HEK293T (cell line): Measurements from ENCODE around the gene MDFIC.

Experiments used
- ARNT ChIP-seq: fragments of 450-650 bp; IDR thresholded peaks from 2 replicates; pipeline ENCODE4 v1.6.1; 2017; ENCODE audit warnings: mild to moderate bottlenecking
- BHLHE40 ChIP-seq: fragments of 450-650 bp; IDR thresholded peaks from 2 replicates; pipeline ENCODE4 v1.6.1; 2016; ENCODE audit warnings: mild to moderate bottlenecking, moderate library complexity, borderline replicate concordance
- ELF4 ChIP-seq: fragments of 450-650 bp; IDR thresholded peaks from 2 replicates; pipeline ENCODE4 v1.6.1; 2017; ENCODE audit warnings: antibody characterized with exemption
- FOXA1 ChIP-seq: fragments of 450-650 bp; IDR thresholded peaks from 2 replicates; pipeline ENCODE4 v1.6.1; 2016; ENCODE audit warnings: mild to moderate bottlenecking
- FOXM1 ChIP-seq: fragments of 450-650 bp; IDR thresholded peaks from 2 replicates; pipeline ENCODE4 v1.6.1; 2017; ENCODE audit warnings: mild to moderate bottlenecking, borderline replicate concordance
- HDGF ChIP-seq: fragments of 450-650 bp; IDR thresholded peaks from 2 replicates; pipeline ENCODE4 v1.6.1; 2017; ENCODE audit warnings: antibody characterized with exemption, borderline replicate concordance
- L3MBTL2 ChIP-seq: fragments of 450-650 bp; conservative IDR thresholded peaks from 2 replicates; pipeline ENCODE4 v1.6.1; 2016; ENCODE audit warnings: mild to moderate bottlenecking
- SP1 ChIP-seq: fragments of 450-650 bp; IDR thresholded peaks from 2 replicates; pipeline ENCODE4 v1.6.1; 2017
- SUZ12 ChIP-seq: fragments of 450-650 bp; IDR thresholded peaks from 2 replicates; pipeline ENCODE4 v1.6.1; 2016; ENCODE audit warnings: mild to moderate bottlenecking
- TARDBP ChIP-seq: fragments of 450-650 bp; IDR thresholded peaks from 2 replicates; pipeline ENCODE4 v1.6.1; 2016

GRCh38 chr7:114943530-114943929, 21.6 kb downstream of the MDFIC start:
- no peak for TF ChIP-seq TARDBP
- TF ChIP-seq L3MBTL2, result no peak
- no peak for TF ChIP-seq HDGF
- no peak for TF ChIP-seq ARNT
- TF ChIP-seq FOXM1, result no peak
- no peak for TF ChIP-seq FOXA1
- TF ChIP-seq SUZ12, result no peak
- TF ChIP-seq SP1, result no peak
- no peak for TF ChIP-seq BHLHE40
- no peak for TF ChIP-seq ELF4
